H1 (cell line): ENCODE measurements around the gene ALPL. TPM values are rescaled to one million over a fixed set of nuclear protein-coding genes. Genes with fewer than 3 reads are reported as not detected.

ENCODE experiments used
- CTCF ChIA-PET: fragments of 300-600 bp; sonication (Branson Sonifier 250); formaldehyde crosslinking; loops from one replicate; lab custom pipeline; 2021; ENCODE audit not compliant: partially characterized antibody; lab: Charles Lee
- POLR2A ChIA-PET: fragments of 300-600 bp; sonication (Branson Sonifier 250); formaldehyde crosslinking; loops from one replicate; lab custom pipeline; 2021; ENCODE audit warnings: inconsistent platforms; ENCODE audit not compliant: partially characterized antibody; lab: Charles Lee
- DNase-seq, 2 experiments: peaks; one replicate each; pipeline versions ENCODE4 v3.0.0 to v3.0.0-alpha.2; 2010 to 2022; ENCODE audit warnings: low spot score in 2 of 2, low read depth in 1 of 2, mixed read lengths in 1 of 2
- FAIRE-seq: peaks from 2 replicates; lab custom pipeline; 2011; peaks lifted over from hg19 to GRCh38; lab: Jason Lieb, UNC
- H2AFZ ChIP-seq: 2 replicates; pipeline ENCODE4 v1.8.1; 2012; ENCODE audit warnings: low read length, inconsistent platforms
- H2AK5ac ChIP-seq: 2 replicates; pipeline ENCODE4 v1.6.1; 2013; ENCODE audit warnings: low read depth, low read length
- H2BK120ac ChIP-seq: replicated peaks from 2 replicates; pipeline ENCODE3; 2013; ENCODE audit warnings: low read depth, low read length, inconsistent platforms
- H2BK12ac ChIP-seq: 2 replicates; pipeline ENCODE4 v1.6.1; 2013; ENCODE audit warnings: low read depth, low read length
- H2BK15ac ChIP-seq: 2 replicates; pipeline ENCODE4 v1.6.1; 2013; ENCODE audit warnings: low read length
- H2BK20ac ChIP-seq: 2 replicates; pipeline ENCODE4 v1.6.1; 2013; ENCODE audit warnings: low read length
- H2BK5ac ChIP-seq: 2 replicates; pipeline ENCODE4 v1.6.1; 2013; ENCODE audit warnings: low read depth, low read length
- H3K14ac ChIP-seq: 2 replicates; pipeline ENCODE4 v1.6.1; 2013; ENCODE audit warnings: inconsistent platforms; ENCODE audit not compliant: insufficient read length
- H3K18ac ChIP-seq: 2 replicates; pipeline ENCODE4 v1.6.1; 2013; ENCODE audit warnings: low read length; ENCODE audit errors: extremely low read depth
- H3K23ac ChIP-seq: 2 replicates; pipeline ENCODE4 v1.6.1; 2013; ENCODE audit warnings: inconsistent platforms; ENCODE audit not compliant: insufficient read length
- H3K23me2 ChIP-seq: 2 replicates; pipeline ENCODE4 v1.6.1; 2013; ENCODE audit warnings: low read depth, low read length
- H3K27ac ChIP-seq: 2 replicates; pipeline ENCODE4 v1.6.1; 2011; ENCODE audit warnings: low read depth, low read length, inconsistent platforms
- H3K27me3 ChIP-seq, 4 experiments: replicated peaks in 1 of 4; 1 replicate in 1 of 4; 2 replicates in 3 of 4; pipeline versions ENCODE4 v1.6.1 to v1.8.1; 2011 to 2013; ENCODE audit warnings: low read length in 3 of 4, mild to moderate bottlenecking in 3 of 4, inconsistent platforms in 2 of 4, mixed read lengths in 2 of 4, moderate library complexity in 1 of 4; ENCODE audit not compliant: control insufficient read depth in 3 of 4, insufficient read depth in 3 of 4; ENCODE audit errors: extremely low read depth in 1 of 4
- H3K36me3 ChIP-seq, 4 experiments: 2 replicates each; pipeline versions ENCODE4 v1.6.1 to v1.8.1; 2011 to 2013; ENCODE audit warnings: mild to moderate bottlenecking in 4 of 4, low read length in 3 of 4, moderate library complexity in 2 of 4, control low read depth in 1 of 4, inconsistent platforms in 1 of 4; ENCODE audit not compliant: insufficient read depth in 4 of 4, control insufficient read depth in 2 of 4
- H3K4ac ChIP-seq: replicated peaks from 2 replicates; pipeline ENCODE3; 2013; ENCODE audit warnings: low read length, low read depth, mixed read lengths, inconsistent platforms; ENCODE audit not compliant: insufficient read length
- H3K4me1 ChIP-seq, 4 experiments: replicated peaks in 1 of 4; 1 replicate in 1 of 4; 2 replicates in 3 of 4; pipeline versions ENCODE4 v1.6.1 to v1.8.1; 2011 to 2013; ENCODE audit warnings: low read length in 3 of 4, inconsistent platforms in 2 of 4, mixed read lengths in 1 of 4; ENCODE audit not compliant: insufficient read depth in 4 of 4, control insufficient read depth in 3 of 4
- H3K4me2 ChIP-seq, 2 experiments: 2 replicates each; pipeline versions ENCODE4 v1.6.1 to v1.8.1; 2011 to 2013; ENCODE audit warnings: low read depth in 2 of 2, low read length in 2 of 2, control low read depth in 1 of 2, inconsistent platforms in 1 of 2, mild to moderate bottlenecking in 1 of 2; ENCODE audit not compliant: insufficient read depth in 1 of 2
- H3K4me3 ChIP-seq, 4 experiments: fragments of 200-600, 300-600 bp in 1 of 4; sonication (generic), shearing (Covaris generic), sonication (Bioruptor Twin) in 1 of 4; 2 replicates each; pipeline versions ENCODE4 v1.5.1 to v1.8.1; 2011 to 2016; ENCODE audit warnings: low read length in 4 of 4, low read depth in 3 of 4, control low read depth in 2 of 4, inconsistent platforms in 2 of 4, mild to moderate bottlenecking in 2 of 4, mixed read lengths in 1 of 4, moderate library complexity in 1 of 4; ENCODE audit not compliant: insufficient read depth in 2 of 4; ENCODE audit errors: extremely low read depth in 1 of 4
- H3K56ac ChIP-seq: replicated peaks from 2 replicates; pipeline ENCODE3; 2013; ENCODE audit warnings: low read depth, mild to moderate bottlenecking, mixed read lengths, low read length, inconsistent platforms; ENCODE audit not compliant: insufficient read length
- H3K79me1 ChIP-seq: 2 replicates; pipeline ENCODE4 v1.6.1; 2013; ENCODE audit warnings: low read depth, low read length, control low read depth
- H3K79me2 ChIP-seq, 2 experiments: 2 replicates each; pipeline versions ENCODE4 v1.6.1 to v1.8.1; 2012 to 2013; ENCODE audit warnings: low read length in 2 of 2, mild to moderate bottlenecking in 2 of 2, inconsistent platforms in 1 of 2; ENCODE audit not compliant: insufficient read depth in 2 of 2, control insufficient read depth in 1 of 2
- H3K9ac ChIP-seq, 4 experiments: replicated peaks in 1 of 4; 1 replicate in 1 of 4; 2 replicates in 3 of 4; pipeline versions ENCODE4 v1.6.1 to v1.8.1; 2011 to 2013; ENCODE audit warnings: low read depth in 3 of 4, low read length in 3 of 4, control low read depth in 2 of 4, mild to moderate bottlenecking in 2 of 4, moderate library complexity in 2 of 4, inconsistent platforms in 1 of 4; ENCODE audit errors: extremely low read depth in 1 of 4
- H3K9me3 ChIP-seq, 2 experiments: 2 replicates each; pipeline versions ENCODE4 v1.6.1 to v1.8.1; 2012 to 2013; ENCODE audit warnings: mild to moderate bottlenecking in 2 of 2, moderate library complexity in 2 of 2, control low read depth in 1 of 2, inconsistent platforms in 1 of 2, low read depth in 1 of 2, low read length in 1 of 2, mixed read lengths in 1 of 2; ENCODE audit not compliant: insufficient read depth in 2 of 2
- H4K20me1 ChIP-seq, 2 experiments: replicated peaks in 1 of 2; 2 replicates each; pipeline versions ENCODE3 to v1.8.1; 2011 to 2013; ENCODE audit warnings: inconsistent platforms in 2 of 2, low read length in 2 of 2, mild to moderate bottlenecking in 1 of 2; ENCODE audit not compliant: insufficient read depth in 2 of 2, control insufficient read depth in 1 of 2
- H4K5ac ChIP-seq: 2 replicates; pipeline ENCODE4 v1.6.1; 2013; ENCODE audit warnings: low read length, low read depth, mixed read lengths, inconsistent platforms; ENCODE audit not compliant: insufficient read length
- H4K8ac ChIP-seq: 2 replicates; pipeline ENCODE4 v1.8.0; 2013; ENCODE audit warnings: mild to moderate bottlenecking, moderate library complexity, low read length, inconsistent platforms; ENCODE audit not compliant: insufficient read depth; ENCODE audit errors: extremely low read depth
- H4K91ac ChIP-seq: replicated peaks from 2 replicates; pipeline ENCODE3; 2013; ENCODE audit warnings: low read length, mixed read lengths, inconsistent platforms; ENCODE audit not compliant: insufficient read length
- ASH2L ChIP-seq: fragments of 200-600, 300-600 bp; sonication (generic); IDR thresholded peaks from one replicate; pipeline ENCODE4 v1.7.1; 2017; ENCODE audit warnings: low read length
- BACH1 ChIP-seq: IDR thresholded peaks from 2 replicates; pipeline ENCODE4 v1.6.1; 2012; ENCODE audit warnings: low read length, improper control_type of control experiment
- CBX5 ChIP-seq: fragments of 300-800, 300-1000 bp; sonication (generic); IDR thresholded peaks from 2 replicates; pipeline ENCODE4 v1.7.1; 2016; ENCODE audit warnings: antibody characterized with exemption, low read length, low read depth
- CBX8 ChIP-seq: fragments of 300-800, 300-1000 bp; sonication (generic); IDR thresholded peaks from 2 replicates; pipeline ENCODE4 v1.7.1; 2016; ENCODE audit warnings: low read depth, low read length, borderline replicate concordance
- EZH2 ChIP-seq: fragments of 200-600 bp; sonication (generic); IDR thresholded peaks from 2 replicates; pipeline ENCODE4 v1.7.1; 2012; ENCODE audit warnings: low read depth, mild to moderate bottlenecking, moderate library complexity, low read length, inconsistent platforms; ENCODE audit not compliant: severe bottlenecking
- POLR2AphosphoS5 ChIP-seq: IDR thresholded peaks from 2 replicates; pipeline ENCODE4 v1.6.1; 2011; ENCODE audit warnings: low read depth, low read length
- SUZ12 ChIP-seq: fragments of 200-600 bp; sonication (generic); IDR thresholded peaks from 2 replicates; pipeline ENCODE4 v1.6.1; 2012; ENCODE audit warnings: mild to moderate bottlenecking, inconsistent platforms, low read length, moderate library complexity, mixed read lengths
- TBP ChIP-seq: IDR thresholded peaks from 2 replicates; pipeline ENCODE4 v1.6.1; 2011; ENCODE audit warnings: low read depth, low read length, improper control_type of control experiment
- ZNF274 ChIP-seq: IDR thresholded peaks from 2 replicates; pipeline ENCODE4 v1.7.0; 2012; ENCODE audit warnings: low read length, borderline replicate concordance; ENCODE audit errors: extremely low read depth
- WGBS, 2 experiments: shearing (Covaris generic) in 1 of 2; methylation state at CpG; one replicate each; pipeline versions ENCODE4 v1.1.6 to v1.1.7; 2013 to 2015; ENCODE audit warnings: low lambda C conversion rate in 2 of 2, mixed read lengths in 2 of 2, inconsistent platforms in 1 of 2, low coverage in 1 of 2, missing lambda C conversion rate in 1 of 2; ENCODE audit not compliant: insufficient replicate concordance in 2 of 2, insufficient coverage in 1 of 2, insufficient read length in 1 of 2; ENCODE audit errors: extremely low coverage in 1 of 2, missing lambda C conversion rate in 1 of 2; 5-methylcytosine and 5-hydroxymethylcytosine counted together
- polyA plus RNA-seq, 7 experiments: library from polyadenylated mRNA; depleted of rRNA in 3 of 7; stranded (reverse) in 5 of 7; unstranded in 2 of 7; fragments of >200 nt in 5 of 7; fragments of 200-250 nt in 2 of 7; gene quantifications; 1 replicate in 5 of 7; 2 replicates in 1 of 7; 4 replicates in 1 of 7; pipeline versions ENCODE4 v1.2.1 to v1.2.3, GENCODE V29; 2011 to 2013; ENCODE audit warnings: missing spikeins in 2 of 7, mixed read lengths in 2 of 7
- total RNA-seq: library from RNA; stranded (reverse); fragmentation: NEBNext Ultra II Directional; extraction: Animal tissue kit (Norgen Biotek cat#: 25700); gene quantifications from 2 replicates; pipeline ENCODE4 v1.2.1, GENCODE V29; 2021
- TF ChIP-seq, protein P1 (sequence below): IDR thresholded peaks from 2 replicates; pipeline ENCODE4 v1.6.1; 2012; ENCODE audit warnings: inconsistent platforms
- TF ChIP-seq, protein P2 (sequence below): IDR thresholded peaks from 2 replicates; pipeline ENCODE4 v1.6.1; 2012; ENCODE audit warnings: low read length, inconsistent platforms

ALPL gene
- total and polyA plus RNA-seq, 2 of the 8 experiments (the other 6 are each of a cell fraction or from before 2014, with no cell fraction given), result 175 to 362 TPM

DNA sequence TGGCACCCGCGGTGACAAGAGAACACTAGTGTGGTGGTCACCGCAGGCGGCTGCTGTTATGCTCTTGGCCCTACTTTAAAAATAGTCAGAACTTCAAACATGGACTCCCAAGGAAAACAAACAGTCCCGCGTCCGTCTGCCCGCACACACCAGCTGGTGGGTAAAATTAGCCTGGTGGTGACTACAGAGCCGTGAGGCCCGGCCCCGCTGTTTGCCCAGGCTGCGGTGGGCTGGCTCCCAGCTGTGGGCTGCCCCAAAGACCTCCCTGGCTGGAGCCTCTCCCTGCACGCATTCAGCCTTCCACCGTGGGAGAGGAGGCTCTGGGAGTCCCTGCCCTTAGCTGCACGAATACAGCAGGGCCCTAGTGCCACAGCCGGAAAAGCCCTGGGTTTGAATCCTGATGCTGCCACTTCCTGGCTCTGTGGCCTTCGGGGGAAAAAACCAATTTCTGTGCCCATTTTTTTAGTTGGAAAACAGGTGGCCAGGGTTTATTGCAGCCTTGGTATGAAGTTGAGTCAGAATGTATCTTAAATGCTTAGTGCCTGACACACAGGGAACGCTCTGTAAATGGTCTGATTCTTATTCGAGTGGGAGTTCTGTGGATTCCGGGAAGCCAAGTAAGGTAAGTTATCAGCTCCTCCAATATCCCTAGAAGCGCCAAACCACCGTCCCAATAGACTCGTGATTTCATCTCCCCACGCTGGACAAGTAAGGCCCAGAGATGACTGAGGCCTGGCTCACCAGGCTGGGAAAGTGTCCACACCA is 58.2 kb downstream of the ALPL start:
- H3K18ac ChIP-seq, result no peak overlapping the region
- H3K9ac ChIP-seq, result no peak overlapping the region
- H3K79me2 ChIP-seq, result no peaks in the 10 kb centered on the region
- FAIRE-seq (no peak), DNase-seq (no peak)
- no peak overlapping the region for H3K14ac ChIP-seq
- no peak overlapping the region for H3K4me3 ChIP-seq
- H2BK5ac ChIP-seq, result no peak overlapping the region
- no peak overlapping the region for H2BK12ac ChIP-seq
- no peaks in the 10 kb centered on the region for H3K79me1 ChIP-seq
- no peak overlapping the region for H2BK120ac ChIP-seq
- H3K56ac ChIP-seq, result no peak overlapping the region
- no peaks in the 10 kb centered on the region for H3K9me3 ChIP-seq
- CTCF ChIA-PET, result interaction anchor here (0.6 to 2.0 kb wide), 5 partner anchors 33 to 365 kb away, joined by 3 to 7 read pairs (median 4); no protein-coding TSS in a partner anchor
- H3K4me2 ChIP-seq, result no peak overlapping the region
- no peak overlapping the region for H4K91ac ChIP-seq
- H3K23ac ChIP-seq, result no peak overlapping the region
- no peaks in the 10 kb centered on the region for H3K27me3 ChIP-seq
- peaks cover 0 to 14% (median 3%) of the 10 kb centered on the region in 4 experiments; a peak in 5 of 8 replicates for H3K36me3 ChIP-seq
- no peak overlapping the region for H4K8ac ChIP-seq
- WGBS, 2 experiments, result 95% methylated on average over 24 of the region's 24 CpGs; no CpG with 5 or more reads in 1 of the 2 experiments
- H3K23me2 ChIP-seq, result no peaks in the 10 kb centered on the region; the same call in 1 of the 2 replicates
- H2AK5ac ChIP-seq, result no peak overlapping the region
- peaks cover 2 to 12% of the 10 kb centered on the region in 2 experiments for H4K20me1 ChIP-seq
- H3K4me1 ChIP-seq, result no peaks in the 10 kb centered on the region; a peak in 3 of 7 replicates
- H2AFZ ChIP-seq, result no peak overlapping the region
- no peak overlapping the region for H2BK20ac ChIP-seq
- H3K27ac ChIP-seq, result no peak overlapping the region
- H4K5ac ChIP-seq, result no peak overlapping the region
- H2BK15ac ChIP-seq, result no peak overlapping the region
- POLR2A ChIA-PET, result no interaction called here
- H3K4ac ChIP-seq, result no peak overlapping the region
- no peak for TF ChIP-seq ASH2L
- TF ChIP-seq EZH2, result no peak
- TF ChIP-seq SUZ12, result no peak
- no peak for TF ChIP-seq POLR2AphosphoS5
- TF ChIP-seq, protein P1, sequence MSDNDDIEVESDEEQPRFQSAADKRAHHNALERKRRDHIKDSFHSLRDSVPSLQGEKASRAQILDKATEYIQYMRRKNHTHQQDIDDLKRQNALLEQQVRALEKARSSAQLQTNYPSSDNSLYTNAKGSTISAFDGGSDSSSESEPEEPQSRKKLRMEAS, result no peak
- no peak for TF ChIP-seq TBP
- TF ChIP-seq, protein P2, sequence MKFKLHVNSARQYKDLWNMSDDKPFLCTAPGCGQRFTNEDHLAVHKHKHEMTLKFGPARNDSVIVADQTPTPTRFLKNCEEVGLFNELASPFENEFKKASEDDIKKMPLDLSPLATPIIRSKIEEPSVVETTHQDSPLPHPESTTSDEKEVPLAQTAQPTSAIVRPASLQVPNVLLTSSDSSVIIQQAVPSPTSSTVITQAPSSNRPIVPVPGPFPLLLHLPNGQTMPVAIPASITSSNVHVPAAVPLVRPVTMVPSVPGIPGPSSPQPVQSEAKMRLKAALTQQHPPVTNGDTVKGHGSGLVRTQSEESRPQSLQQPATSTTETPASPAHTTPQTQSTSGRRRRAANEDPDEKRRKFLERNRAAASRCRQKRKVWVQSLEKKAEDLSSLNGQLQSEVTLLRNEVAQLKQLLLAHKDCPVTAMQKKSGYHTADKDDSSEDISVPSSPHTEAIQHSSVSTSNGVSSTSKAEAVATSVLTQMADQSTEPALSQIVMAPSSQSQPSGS, result no peak
- TF ChIP-seq BACH1, result no peak
- no peak for TF ChIP-seq CBX5
- TF ChIP-seq CBX8, result no peak
- TF ChIP-seq ZNF274, result no peak
